Stimulated activated CD4-positive, alpha-beta T cell treated with anti-CD3 and anti-CD28 coated beads, Interleukin-4, amount 100 ng/mL, for 1 hour (primary cell): Measurements from ENCODE around the gene MINDY2.
"Not testable (repeated sequence)": the region's sequence is repeated elsewhere in the genome, so short reads cannot be mapped to it uniquely, and the experiment has no call there.

Experiments used
- DNase-seq: peaks from one replicate; pipeline ENCODE4 v3.0.0-alpha.2; 2020

MINDY2 gene

GRCh38 chr15:58833681-58834426 lies 62.8 kb downstream of the MINDY2 start:
- DNase-seq: not testable (repeated sequence)

GRCh38 chr15:58839485-58839884 lies 68.4 kb downstream of the MINDY2 start:
- DNase-seq: no peak

GRCh38 chr15:58840048-58840447 lies 68.9 kb downstream of the MINDY2 start:
- DNase-seq: no peak

- no peak for DNase-seq
Measured at GRCh38 chr15:58842713-58843396, 71.8 kb downstream of the MINDY2 start.

- not testable (repeated sequence) for DNase-seq
Measured at GRCh38 chr15:58851205-58851604, 80.1 kb downstream of the MINDY2 start.

GRCh38 chr15:58852347-58852746 lies 81.2 kb downstream of the MINDY2 start:
- DNase-seq: no peak

- DNase-seq: no peak
Measured at GRCh38 chr15:58854593-58854992, 83.5 kb downstream of the MINDY2 start.

- no peak for DNase-seq
Measured at GRCh38 chr15:58856086-58856485, 85.0 kb downstream of the MINDY2 start.

GRCh38 chr15:58856621-58857020 lies 85.5 kb downstream of the MINDY2 start:
- not testable (repeated sequence) for DNase-seq

GRCh38 chr15:58862326-58862725 lies 91.2 kb downstream of the MINDY2 start:
- DNase-seq: no peak

- peak; percentile 9 for DNase-seq
Measured at GRCh38 chr15:58864602-58865424, 93.7 kb downstream of the MINDY2 start.

GRCh38 chr15:58865425-58865880 lies 94.4 kb downstream of the MINDY2 start:
- DNase-seq: no peak

- DNase-seq: no peak
Measured at GRCh38 chr15:58867926-58868325, 96.8 kb downstream of the MINDY2 start.

GRCh38 chr15:58870451-58870850 lies 99.3 kb downstream of the MINDY2 start:
- DNase-seq: no peak

GRCh38 chr15:58873267-58873666 lies 102.2 kb downstream of the MINDY2 start:
- DNase-seq: no peak

GRCh38 chr15:58875343-58875742 lies 104.2 kb downstream of the MINDY2 start:
- DNase-seq: no peak

GRCh38 chr15:58876306-58877106 lies 105.4 kb downstream of the MINDY2 start:
- no peak for DNase-seq

- DNase-seq: no peak
Measured at GRCh38 chr15:58877999-58878825, 107.1 kb downstream of the MINDY2 start.

- DNase-seq: no peak
Measured at GRCh38 chr15:58880320-58880719, 109.2 kb downstream of the MINDY2 start.

- no peak for DNase-seq
Measured at GRCh38 chr15:58882243-58882642, 111.1 kb downstream of the MINDY2 start.

GRCh38 chr15:58883926-58884325 lies 112.8 kb downstream of the MINDY2 start:
- not testable (repeated sequence) for DNase-seq

GRCh38 chr15:58886921-58887320 lies 115.8 kb downstream of the MINDY2 start:
- no peak for DNase-seq
